ENCODE results near the gene PRKCE.
"Not testable (repeated sequence)": the region's sequence is repeated elsewhere in the genome, so short reads cannot be mapped to it uniquely, and the experiment has no call there.

The PRKCE gene

GRCh38 chr2:45869165-45869501 is 217.7 kb downstream of the PRKCE start:
- no peak for DNase-seq

GRCh38 chr2:45871025-45871424 is 219.6 kb downstream of the PRKCE start:
- DNase-seq: no peak

GRCh38 chr2:45871541-45871940 is 220.1 kb downstream of the PRKCE start:
- DNase-seq: no peak

- DNase-seq: no peak
Measured at GRCh38 chr2:45872211-45872610, 220.7 kb downstream of the PRKCE start.

GRCh38 chr2:45874344-45874743 is 222.9 kb downstream of the PRKCE start:
- DNase-seq: no peak

- DNase-seq: no peak
Measured at GRCh38 chr2:45876611-45877010, 225.1 kb downstream of the PRKCE start.

GRCh38 chr2:45879406-45879805 is 227.9 kb downstream of the PRKCE start:
- DNase-seq: no peak

GRCh38 chr2:45879936-45880335 is 228.5 kb downstream of the PRKCE start:
- no peak for DNase-seq

GRCh38 chr2:45881970-45882581 is 230.6 kb downstream of the PRKCE start:
- DNase-seq: no peak

- no peak for DNase-seq
Measured at GRCh38 chr2:45882707-45883602, 231.5 kb downstream of the PRKCE start.

- DNase-seq: no peak
Measured at GRCh38 chr2:45883603-45884000, 232.1 kb downstream of the PRKCE start.

GRCh38 chr2:45884126-45884525 is 232.7 kb downstream of the PRKCE start:
- DNase-seq: no peak

GRCh38 chr2:45885171-45885621 is 233.7 kb downstream of the PRKCE start:
- DNase-seq: no peak

GRCh38 chr2:45886171-45886663 is 234.7 kb downstream of the PRKCE start:
- no peak for DNase-seq

- DNase-seq: no peak
Measured at GRCh38 chr2:45888167-45888566, 236.7 kb downstream of the PRKCE start.

GRCh38 chr2:45888641-45889040 is 237.2 kb downstream of the PRKCE start:
- DNase-seq: no peak

- DNase-seq: peak in 1 of 5 experiments; percentile 66
Measured at GRCh38 chr2:45889053-45889452, 237.6 kb downstream of the PRKCE start.

- DNase-seq: no peak
Measured at GRCh38 chr2:45889620-45890370, 238.3 kb downstream of the PRKCE start.

GRCh38 chr2:45890371-45890646 is 238.8 kb downstream of the PRKCE start:
- DNase-seq: not testable (repeated sequence)

- DNase-seq: peak in 1 of 5 experiments; percentile 67
Measured at GRCh38 chr2:45890819-45891218, 239.3 kb downstream of the PRKCE start.

GRCh38 chr2:45891719-45892424 is 240.4 kb downstream of the PRKCE start:
- DNase-seq: no peak

GRCh38 chr2:45892425-45892745 is 240.9 kb downstream of the PRKCE start:
- no peak for DNase-seq

GRCh38 chr2:45892757-45893156 is 241.3 kb downstream of the PRKCE start:
- DNase-seq: no peak
